Stimulated activated CD8-positive, alpha-beta memory T cell treated with anti-CD3 and anti-CD28 coated beads, Interleukin-2, amount 100 ng/mL, for 1 hour (primary cell): ENCODE results near the gene NR4A3.

Experiments
- DNase-seq, 2 donors: peaks; one replicate each; pipeline ENCODE4 v3.0.0-alpha.2; 2020; ENCODE audit warnings: low read depth in 2 of 2

The NR4A3 gene

GRCh38 chr9:99814359-99814758 lies 7.3 kb upstream of the NR4A3 start:
- DNase-seq = no peak

GRCh38 chr9:99816392-99816791 lies 5.3 kb upstream of the NR4A3 start:
- no peak for DNase-seq

GRCh38 chr9:99818500-99818899 lies 3.2 kb upstream of the NR4A3 start:
- DNase-seq = no peak

- DNase-seq = peak; percentile 90 to 93
These were observed 2.4 kb upstream of the NR4A3 start for GRCh38 chr9:99819123-99819855.

- DNase-seq = peak; percentile 85 to 89
These were observed 1.6 kb upstream of the NR4A3 start for GRCh38 chr9:99819856-99820684.

GRCh38 chr9:99820685-99821395 lies 845 bp upstream of the NR4A3 start:
- DNase-seq = peak in 1 of 2 donors; percentile 37

GRCh38 chr9:99822109-99822805 lies 572 bp downstream of the NR4A3 start:
- DNase-seq = peak in 1 of 2 donors; percentile 35

- no peak for DNase-seq
These were observed 1.3 kb downstream of the NR4A3 start for GRCh38 chr9:99822806-99823591.

GRCh38 chr9:99823681-99824377 lies 2.1 kb downstream of the NR4A3 start:
- peak; percentile 47 to 63 for DNase-seq

GRCh38 chr9:99824378-99825171 lies 2.9 kb downstream of the NR4A3 start:
- peak in 1 of 2 donors; percentile 51 for DNase-seq

- DNase-seq = no peak
These were observed 3.7 kb downstream of the NR4A3 start for GRCh38 chr9:99825172-99826046.

GRCh38 chr9:99826579-99826978 lies 4.9 kb downstream of the NR4A3 start:
- DNase-seq = no peak

GRCh38 chr9:99827244-99827643 lies 5.6 kb downstream of the NR4A3 start:
- DNase-seq = no peak

GRCh38 chr9:99828054-99828416 lies 6.3 kb downstream of the NR4A3 start:
- DNase-seq = no peak

GRCh38 chr9:99828417-99829176 lies 6.9 kb downstream of the NR4A3 start:
- DNase-seq = no peak

- DNase-seq = no peak
These were observed 10.3 kb downstream of the NR4A3 start for GRCh38 chr9:99831857-99832557.

GRCh38 chr9:99832558-99832864 lies 10.8 kb downstream of the NR4A3 start:
- no peak for DNase-seq
